GM04504 (cell line): Measurements from ENCODE around the gene CTNNB1.

Experiments used
- DNase-seq: peaks from one replicate; pipeline ENCODE4 v3.0.0-alpha.2; 2012; ENCODE audit warnings: low read depth

Gene CTNNB1

DNA sequence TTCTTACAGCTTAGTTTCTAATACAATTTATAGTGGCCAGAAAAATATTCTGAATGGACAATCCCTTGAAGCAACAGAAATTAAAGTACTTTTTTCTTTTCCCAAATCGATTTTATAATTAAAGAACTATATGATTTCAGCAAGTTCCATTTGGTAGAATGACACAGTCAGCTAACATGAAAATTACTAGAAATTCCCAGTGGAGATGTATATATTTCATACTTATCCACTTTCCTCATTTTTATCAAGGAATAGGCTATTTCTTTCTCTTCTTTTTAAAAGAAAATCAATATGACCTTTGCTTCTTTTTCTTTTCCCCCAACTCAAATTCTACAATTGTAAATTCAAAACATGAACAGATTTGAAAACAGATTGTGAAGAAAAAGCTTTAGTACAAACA lies 6.4 kb upstream of the CTNNB1 start:
- no peak for DNase-seq

DNA sequence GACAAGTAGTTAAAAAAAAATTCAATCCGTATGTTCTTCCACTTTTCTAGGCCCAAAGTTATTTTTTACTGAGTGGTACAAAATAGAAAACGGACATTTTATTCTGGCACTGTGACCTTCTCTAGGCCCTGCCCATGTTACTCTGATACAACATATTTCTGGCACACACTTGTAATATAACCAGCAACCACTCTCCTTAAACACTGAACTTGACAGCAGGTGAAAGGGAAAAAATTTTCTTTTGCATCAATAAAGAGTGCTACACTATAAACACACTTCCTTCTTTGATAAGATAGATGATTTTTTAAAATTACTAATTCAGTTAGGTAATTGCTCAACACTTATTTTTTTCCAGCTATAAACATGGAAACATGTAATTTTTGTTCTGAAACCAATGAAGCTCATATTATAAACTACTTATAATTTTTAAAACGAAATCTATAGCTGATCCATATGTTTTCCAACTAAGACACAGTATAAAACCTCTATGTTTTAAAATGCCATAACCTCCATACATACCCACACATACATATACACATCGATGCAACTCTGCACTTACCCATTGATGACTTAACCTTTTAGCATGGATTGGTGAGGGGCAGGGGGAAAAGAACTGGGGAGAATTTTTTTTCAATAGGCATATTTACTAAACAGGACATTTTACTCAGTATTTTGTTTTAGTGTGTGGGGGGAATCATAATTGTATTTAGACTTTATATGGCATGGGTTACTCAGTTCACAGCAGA lies 5.3 kb upstream of the CTNNB1 start:
- no peak for DNase-seq

DNA sequence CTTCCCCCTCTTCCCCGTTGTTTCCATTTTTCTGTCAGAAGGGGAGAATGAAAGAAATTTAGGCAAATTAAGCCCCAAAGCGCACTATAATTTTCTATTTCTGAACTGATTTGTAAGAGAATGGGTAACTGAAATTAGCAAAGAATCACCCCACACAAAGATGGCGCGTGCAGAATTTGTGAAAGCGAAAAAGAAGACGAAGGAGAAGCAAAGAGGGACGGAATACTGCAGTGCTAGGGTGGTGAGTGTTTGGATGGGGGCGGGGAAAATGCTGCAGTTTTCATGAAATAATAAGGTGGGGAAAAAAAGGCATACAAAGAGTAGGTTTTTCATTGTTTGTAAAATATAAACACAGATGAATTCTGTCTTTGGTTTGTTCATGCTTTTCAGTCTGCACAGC lies 4.6 kb upstream of the CTNNB1 start:
- no peak for DNase-seq

DNA sequence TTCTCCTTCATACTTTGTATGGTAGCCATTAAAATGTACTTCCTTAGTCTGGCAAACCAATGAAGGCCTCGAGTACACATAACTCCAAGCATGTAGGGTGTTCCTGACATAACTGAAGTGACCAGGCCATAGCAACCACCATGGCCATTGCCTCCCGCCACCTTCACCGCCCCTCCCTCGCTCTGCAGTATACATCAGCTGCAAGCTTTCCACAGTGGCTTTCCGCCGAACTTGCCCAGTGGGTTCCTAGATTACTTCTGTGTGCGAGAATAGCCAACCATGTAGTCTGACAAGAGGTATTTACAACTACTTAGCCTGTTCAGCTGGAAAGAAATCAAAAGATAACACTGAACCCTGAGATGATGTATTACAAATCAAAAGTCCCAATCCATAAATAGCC lies 3.4 kb upstream of the CTNNB1 start:
- no peak for DNase-seq

DNA sequence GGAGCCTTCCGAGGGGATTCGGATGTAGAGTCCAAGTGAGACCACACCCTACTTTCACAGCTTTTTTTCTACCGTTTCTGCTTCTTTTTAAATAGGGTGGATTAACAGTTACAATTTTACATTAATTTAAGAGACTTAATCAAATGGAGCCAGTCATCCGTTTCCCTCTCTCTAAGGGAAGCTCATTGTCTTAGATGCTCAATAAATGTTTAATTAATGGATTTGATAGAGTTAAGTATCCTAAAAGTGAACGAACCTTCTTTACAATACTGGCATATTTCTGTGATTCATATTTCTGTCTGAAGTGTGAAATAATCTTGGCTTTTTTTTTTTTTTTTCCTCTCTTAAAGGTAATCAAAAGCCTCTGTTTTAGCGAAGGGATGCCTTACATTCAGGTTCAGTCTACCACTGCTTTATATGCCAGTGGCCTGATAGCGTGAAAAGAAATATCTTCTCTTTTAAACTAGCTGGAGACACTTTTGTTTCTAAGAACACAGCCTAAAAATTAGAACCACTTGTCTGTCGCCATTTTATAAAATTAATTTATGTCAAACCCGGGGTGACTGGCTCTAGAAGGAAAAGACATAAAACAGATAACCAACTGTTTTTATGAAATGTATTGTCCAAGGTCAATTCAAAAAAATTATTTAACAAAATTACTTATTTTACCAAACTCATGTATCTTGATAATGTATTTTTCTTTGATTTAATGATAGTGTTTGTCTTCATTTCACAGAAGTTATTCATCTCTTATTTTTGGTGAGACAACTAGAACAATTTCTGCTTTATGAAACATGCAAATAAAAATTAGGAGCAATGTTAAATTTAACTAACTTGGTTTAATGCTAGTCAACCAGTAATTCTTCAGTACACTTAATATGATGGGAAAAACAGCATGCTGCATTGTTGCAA lies 2.5 kb upstream of the CTNNB1 start:
- no peak for DNase-seq

DNA sequence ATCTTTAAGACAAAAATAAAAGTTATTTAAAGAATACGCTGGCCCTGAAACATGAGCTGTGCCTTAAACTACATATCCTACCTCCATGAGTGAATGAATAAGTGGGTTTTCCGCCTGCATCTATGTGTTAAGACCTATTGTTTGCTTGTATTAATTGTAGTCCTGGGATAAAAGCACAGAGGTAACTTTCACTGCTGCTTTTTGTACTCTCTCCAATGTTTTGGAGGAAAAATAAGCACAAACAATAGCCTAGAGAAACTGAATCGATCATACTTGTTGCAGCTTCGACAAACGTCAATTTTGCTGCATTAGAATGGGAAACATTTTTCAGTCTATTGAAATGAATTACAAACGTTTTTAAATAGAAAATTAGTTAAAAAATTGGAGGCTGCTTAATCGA lies 1.3 kb upstream of the CTNNB1 start:
- DNase-seq, result no peak

DNA sequence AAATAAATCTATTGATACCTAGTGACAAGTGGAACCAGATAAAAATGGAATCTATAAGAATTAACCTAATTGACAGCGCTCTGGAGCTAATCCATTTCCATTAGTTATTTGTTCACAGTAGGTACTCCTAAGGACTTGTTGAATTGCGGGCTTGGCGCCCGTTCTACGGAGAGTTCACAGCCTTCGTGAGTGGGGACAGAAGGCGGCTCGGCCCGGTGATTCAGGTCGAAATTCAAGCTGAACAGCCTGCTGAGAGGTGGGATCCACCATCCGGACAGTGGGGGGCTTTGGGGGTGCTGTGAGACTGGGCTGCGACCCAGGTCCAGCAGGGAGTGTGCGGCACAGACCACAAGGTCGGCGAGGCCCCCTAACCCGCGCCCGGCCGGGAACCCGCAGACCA lies 779 bp upstream of the CTNNB1 start:
- DNase-seq, result no peak

DNA sequence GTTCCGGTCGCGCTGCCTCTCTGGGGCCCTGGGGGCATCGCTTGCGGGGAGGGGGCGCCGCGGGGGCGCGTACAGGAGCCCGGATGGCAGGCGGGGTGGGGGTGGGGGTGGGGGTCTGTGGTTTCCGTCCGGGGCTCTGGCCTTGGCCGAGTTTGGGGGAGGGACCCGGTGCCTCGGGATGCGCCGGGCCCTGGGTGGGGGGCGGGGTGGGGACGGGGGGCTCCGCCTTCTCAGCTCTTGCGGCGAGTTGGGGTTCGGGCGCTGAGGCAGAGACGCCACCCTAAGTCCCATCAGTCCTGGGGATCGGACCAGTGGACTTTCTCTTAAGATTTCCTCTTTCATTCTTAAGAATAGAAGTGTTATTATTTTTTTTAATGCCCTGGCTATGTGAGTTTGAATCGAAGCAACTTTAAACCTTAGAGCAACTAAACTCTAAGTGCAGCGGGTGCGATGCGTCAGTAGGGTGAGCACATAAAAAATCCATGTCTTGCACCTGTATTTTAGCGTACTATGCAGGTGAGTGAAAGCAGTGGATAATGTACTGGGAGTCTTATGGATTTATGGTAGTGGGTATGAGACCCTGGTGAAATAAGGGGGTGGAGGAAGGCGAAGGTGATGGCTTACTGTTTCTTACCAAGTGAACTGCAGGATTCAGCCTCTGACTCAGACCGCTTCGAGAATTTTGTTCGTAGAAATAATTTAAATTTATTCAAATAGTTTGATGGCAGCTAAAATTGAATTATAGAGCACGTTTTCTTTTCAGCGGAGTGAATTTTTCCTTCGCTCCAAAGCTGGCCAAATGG lies 762 bp downstream of the CTNNB1 start:
- DNase-seq, result no peak

DNA sequence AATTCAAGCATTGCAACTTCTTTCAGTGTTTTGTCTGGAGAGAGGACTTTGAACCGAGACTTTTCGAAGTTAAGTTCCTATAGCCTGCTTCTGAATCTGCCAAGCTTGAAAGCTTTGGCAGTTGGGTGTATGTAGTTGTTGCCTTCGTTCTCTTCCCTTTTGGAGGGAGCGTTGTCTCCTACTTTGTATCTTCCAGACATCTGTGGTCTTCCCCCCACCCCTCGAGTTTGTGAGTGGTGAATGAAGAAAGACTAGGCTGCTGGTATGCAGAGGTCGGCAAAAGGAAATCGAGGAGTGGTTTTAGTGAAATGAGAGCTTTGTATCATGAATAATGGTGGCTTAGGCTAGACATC lies 1.3 kb downstream of the CTNNB1 start:
- DNase-seq, result no peak

DNA sequence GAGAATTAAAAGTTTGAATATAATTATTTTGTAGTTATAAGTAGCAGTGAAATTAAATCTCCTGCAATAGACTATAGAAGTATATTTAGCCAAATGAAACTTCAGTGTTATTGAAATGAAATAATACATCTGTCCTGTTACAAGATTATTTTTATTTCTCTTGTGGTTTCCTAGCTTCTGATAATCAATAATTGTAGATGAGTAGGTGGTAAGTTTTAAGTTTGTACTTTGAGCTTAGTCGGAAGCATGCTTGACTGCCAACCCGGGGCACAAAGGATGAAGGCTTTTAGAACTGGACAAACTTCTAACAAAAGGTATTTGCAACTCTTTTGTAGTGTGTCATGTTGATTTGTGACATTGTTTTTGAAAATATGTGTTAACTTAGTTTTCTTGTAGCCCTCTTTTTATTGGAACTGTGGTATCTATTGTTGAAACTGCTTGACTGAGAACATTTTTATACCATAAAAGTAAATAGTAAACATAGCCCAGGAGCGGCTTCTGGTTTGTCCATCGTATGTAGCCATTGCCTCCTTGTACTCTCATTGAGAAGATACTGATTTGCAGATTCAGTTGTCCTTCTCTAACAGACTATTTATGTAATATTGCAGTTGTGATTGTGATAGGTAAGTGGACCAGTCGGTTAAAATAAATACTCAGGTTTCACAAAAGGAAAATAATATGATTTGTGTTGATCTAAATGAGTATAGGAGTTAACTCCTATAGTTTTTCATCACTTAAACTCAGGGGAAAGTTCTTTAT lies 2.9 kb downstream of the CTNNB1 start:
- DNase-seq, result no peak

DNA sequence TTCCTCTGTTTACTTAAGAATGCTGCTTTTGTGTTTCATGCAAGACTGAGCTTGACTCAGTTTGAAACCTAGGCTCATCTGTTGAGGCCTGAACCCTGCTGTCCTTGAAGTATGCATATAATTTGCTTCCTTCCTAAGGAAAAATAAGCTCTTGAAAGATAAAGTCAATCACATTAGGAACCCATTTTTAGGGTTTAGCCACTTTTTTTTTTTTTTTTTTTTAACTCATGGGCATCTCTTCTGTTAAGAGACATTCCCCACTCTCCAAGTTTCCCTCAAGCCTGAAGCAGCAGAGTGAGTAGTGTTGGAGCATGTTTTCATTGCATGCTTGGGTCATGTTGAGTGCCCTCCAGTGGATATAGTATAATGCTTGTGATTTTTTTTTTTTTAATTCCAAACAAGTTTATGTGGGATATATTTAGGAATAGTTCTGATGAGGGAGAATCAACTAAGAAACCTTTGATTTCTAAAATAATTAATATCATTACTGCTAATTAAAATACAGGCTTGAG lies 3.6 kb downstream of the CTNNB1 start:
- peak; percentile 15 for DNase-seq

DNA sequence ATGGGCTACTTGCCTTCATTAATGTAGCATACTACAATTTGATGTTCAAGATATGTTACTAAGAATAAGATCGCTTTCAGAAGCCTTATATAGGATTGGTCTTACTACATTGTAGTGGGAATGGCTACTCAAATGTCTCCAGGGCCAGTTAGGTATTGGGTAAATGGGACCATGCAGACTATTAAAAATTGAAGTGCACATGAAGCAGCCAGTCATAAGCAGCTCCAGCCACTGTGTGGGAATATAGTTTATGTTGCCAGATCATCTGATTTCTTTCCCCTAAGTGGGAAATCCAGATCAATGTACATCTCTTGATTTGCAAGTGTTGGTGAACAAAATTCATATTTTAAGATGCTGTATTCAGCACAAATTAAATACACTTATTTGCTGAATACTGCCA lies 5.1 kb downstream of the CTNNB1 start:
- no peak for DNase-seq

DNA sequence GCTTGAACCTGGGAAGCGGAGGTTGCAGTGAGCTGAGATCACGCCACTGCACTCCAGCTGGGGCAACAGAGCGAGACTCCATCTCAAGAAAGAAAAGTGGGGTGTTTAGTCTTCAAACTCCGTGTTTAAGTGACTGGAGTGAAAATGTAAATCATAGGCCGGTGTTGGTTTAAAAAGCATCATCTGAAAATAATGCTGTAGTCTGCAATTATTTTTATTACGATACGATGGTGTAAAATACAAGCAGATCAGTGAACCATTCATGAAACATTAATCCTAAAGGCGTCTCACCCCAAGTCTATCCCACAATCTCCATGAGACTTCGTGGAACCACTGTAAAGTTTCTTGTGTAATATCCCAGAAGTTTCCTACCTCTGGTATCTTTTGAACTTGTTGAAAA lies 6.3 kb downstream of the CTNNB1 start:
- DNase-seq, result no peak

DNA sequence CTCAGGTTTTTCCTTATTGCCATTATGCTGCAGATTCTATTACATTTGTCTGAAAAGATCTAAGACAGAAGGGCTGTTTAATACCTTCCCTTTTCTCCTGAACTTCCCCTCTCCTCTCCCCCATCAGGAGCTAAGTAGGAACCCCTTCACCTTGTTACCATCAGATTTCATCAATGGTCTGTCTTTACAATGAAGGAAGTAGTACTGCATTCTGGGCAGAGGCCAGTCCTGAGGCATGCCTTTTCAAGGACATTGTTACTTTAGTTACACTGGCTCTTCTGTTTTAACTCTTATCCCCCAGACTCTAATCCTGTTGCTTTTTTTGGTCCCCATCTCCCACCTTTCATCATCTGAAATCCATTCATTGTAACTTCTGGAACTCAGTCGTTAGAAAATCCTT lies 8.1 kb downstream of the CTNNB1 start:
- DNase-seq, result no peak

DNA sequence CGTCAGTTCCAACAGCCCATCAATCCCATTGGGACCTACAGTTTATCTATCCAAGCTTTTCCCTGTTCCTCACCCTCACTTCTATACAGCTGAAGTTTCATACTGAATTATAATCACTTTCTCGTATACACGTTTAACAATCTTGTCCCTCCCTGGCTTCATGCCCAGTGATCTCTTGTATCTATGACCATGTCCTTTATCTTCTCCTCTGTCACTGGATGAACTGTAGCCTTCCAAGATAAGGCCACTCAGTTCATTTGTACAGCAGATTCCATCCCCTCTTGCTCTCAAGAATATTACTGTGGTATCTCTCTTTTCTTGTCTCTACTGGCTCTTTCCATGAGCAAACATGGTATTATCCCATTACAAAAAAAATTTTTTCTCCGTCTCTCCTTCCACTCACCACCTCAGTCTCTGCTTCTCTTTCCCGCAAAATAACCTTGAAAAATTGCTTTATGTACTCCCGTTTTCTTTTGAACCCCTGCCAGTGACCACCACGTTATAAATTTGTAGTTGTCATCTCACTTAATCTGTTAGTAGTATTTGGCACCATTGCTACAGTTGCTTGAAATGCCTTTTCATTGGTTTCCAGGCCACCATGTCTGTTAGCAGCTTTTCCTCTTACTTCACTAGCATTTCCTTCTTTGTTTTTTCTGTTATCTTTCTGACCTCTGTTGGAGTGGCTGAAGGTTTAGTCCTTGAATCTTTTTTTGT lies 9.4 kb downstream of the CTNNB1 start:
- no peak for DNase-seq

DNA sequence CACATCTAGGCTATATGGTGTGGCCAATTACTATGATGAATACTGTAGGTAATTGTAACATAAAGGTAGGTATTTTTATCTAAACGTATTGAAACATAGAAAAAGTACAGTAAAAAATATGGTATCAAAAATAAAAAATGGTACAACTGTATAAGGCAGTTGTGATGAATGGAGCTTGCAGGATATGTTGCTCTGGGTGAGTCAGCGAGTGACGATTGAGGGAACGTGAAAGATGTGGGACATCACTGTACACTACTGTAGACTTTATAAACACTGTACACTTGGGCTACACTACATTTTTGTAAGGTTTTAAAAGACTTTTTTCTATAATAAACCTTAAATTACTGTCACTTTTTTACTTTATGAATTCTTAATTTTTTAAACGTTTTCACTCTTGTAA lies 10.3 kb downstream of the CTNNB1 start:
- no peak for DNase-seq

DNA sequence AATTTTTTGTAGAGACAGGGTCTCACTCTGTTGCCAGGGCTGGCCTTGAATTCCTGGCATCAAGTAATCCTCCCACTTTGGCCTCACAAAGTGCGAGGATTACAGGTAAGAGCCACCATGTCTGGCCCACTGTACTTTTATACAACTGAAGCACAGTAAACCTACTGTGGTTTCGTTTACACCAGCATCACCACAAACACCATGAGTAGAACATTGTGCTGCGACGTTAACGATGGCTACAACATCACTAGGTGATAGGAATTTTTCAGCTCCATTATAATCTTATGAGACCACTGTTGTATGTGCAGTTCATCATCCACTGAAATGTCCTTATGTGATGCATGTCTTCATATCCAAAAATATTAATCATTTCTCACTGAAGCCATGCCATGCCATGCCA lies 11.7 kb downstream of the CTNNB1 start:
- DNase-seq, result no peak

DNA sequence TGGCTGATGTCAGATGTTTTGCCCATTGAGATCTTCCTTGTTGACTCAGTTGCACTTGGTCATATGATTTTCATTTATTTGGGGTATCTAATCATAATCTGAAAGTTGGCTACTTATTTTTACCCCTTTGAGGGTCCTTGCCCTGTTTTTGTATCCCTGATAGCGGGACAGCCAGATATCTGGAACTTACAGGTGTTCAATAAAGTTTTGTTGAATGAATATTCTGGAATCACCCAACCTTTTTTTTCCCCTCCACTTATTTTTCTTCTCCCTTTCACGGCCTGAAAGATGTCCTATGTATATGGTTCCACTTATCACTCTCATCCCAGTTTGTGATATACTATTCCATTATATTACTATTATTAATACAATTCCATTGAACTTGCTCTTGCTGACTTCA lies 12.8 kb downstream of the CTNNB1 start:
- no peak for DNase-seq

DNA sequence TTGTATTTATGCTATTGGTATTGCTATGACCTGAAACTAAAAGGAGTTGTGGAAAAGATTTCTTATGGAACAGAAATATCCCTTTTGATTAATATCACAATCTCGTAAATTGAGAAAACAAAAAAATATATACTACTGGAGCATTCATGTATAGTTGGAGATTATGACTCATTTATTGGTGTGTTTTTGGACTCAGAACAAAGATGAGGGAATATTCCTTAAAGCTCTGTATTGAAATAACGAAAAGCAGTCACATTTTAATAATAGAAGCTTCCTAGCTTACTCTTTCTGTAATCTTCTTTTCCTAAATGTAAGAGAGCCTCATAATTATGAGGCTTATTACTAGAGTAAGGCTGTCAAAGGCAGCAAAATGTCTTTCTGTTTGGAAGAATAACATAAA lies 14.3 kb downstream of the CTNNB1 start:
- no peak for DNase-seq

DNA sequence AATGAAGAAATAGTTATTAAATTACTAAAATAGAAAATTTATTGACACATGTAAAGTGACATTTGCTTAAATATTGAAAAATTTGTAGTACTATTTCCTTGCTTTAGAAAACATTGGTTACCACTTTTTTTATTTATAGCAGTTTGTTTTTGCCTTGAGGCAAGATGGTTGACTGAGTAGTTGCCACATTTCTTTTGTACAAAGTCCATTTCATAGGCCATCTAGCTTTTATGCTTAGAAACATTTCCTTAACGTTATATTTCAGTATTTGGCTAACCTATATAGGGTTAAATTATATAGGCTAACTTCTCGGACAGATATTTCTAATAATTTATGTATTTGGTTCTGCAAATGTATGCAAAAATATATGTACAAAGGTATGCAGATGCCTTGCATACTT lies 17.1 kb downstream of the CTNNB1 start:
- no peak for DNase-seq

DNA sequence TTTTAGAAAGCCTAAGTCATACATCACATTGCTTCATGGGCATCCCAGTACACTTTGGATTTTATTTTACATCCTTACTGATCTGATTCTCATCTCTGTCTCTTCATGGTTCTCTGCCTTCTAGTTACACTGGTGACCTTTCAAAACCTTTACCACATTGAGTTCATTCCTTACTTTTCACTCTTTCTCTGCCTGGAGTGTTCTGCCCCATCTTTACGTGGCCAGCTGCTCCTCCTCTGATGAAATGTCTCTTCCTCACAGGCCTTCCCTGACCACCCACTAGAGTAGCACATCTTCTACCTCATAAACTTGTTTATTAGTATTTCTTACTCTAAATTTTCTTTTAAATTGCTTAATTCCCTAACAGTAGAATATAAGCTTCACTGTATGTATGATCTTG lies 17.7 kb downstream of the CTNNB1 start:
- no peak for DNase-seq
